ENCODE data around the gene TMX3.

Gene TMX3

DNA sequence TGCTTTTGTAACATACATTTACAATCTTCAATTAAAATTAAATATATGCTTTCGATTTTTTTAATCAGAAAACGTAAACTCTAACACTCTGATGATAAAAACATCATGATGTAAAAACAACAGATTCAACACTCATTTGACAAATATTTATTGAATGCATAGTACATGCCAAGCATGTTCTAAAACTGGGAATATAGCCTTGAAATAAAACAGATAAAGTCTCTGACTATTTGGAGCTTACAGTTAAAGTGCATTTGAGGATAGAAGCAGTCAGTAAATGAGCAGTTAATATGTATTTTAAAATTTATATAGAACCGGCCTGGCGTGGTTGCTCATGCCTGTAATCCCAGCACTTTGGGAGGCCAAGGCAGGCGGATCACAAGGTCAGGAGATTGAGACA is 47.8 kb downstream of the TMX3 start:
- no peak for TF ChIP-seq NFIC (IDR thresholded peaks at IDR 0.05)
- TF ChIP-seq YY1 (IDR thresholded peaks at IDR 0.05; ENCODE audit: low read depth) = no peak
- TF ChIP-seq, protein P1, sequence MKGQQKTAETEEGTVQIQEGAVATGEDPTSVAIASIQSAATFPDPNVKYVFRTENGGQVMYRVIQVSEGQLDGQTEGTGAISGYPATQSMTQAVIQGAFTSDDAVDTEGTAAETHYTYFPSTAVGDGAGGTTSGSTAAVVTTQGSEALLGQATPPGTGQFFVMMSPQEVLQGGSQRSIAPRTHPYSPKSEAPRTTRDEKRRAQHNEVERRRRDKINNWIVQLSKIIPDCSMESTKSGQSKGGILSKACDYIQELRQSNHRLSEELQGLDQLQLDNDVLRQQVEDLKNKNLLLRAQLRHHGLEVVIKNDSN (IDR thresholded peaks at IDR 0.05) = no peak
- TF ChIP-seq TEAD4 (IDR thresholded peaks at IDR 0.05) = no peak
- no peak for TF ChIP-seq TAF1 (IDR thresholded peaks at IDR 0.05; ENCODE audit: low read depth)
- no peak for TF ChIP-seq ZBTB7A (IDR thresholded peaks at IDR 0.05; ENCODE audit: low read depth)
- no peak for TF ChIP-seq CREB1 (IDR thresholded peaks at IDR 0.05; ENCODE audit: low read depth)
- no peak for TF ChIP-seq EGR1 (IDR thresholded peaks at IDR 0.05)
- no peak for TF ChIP-seq CEBPB (IDR thresholded peaks at IDR 0.05)
- TF ChIP-seq TCF12 (IDR thresholded peaks at IDR 0.05; ENCODE audit: low read depth) = no peak

DNA sequence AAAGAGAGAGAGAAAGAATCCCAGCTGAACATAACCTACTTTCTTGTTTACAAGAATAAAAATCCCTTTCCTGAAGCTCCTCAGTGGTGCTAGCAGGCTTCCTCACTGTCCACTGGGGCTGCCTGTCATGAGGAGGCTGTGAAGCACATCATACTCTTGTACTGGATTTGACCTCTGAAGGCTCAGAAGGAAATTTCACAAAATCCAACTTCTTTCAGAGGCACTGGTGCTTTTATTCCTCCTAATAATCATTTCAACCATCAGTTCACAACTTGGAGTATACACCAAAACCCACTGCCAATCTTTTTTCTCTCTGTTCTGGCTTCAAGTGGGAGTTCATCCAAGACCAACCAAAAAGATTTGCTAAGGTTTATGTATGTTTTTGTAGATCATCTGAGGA is 48.5 kb downstream of the TMX3 start:
- TF ChIP-seq CREB1 (IDR thresholded peaks at IDR 0.05; ENCODE audit: low read depth) (no peak), TEAD4 (IDR thresholded peaks at IDR 0.05) (no peak)
- TF ChIP-seq, protein P1 (IDR thresholded peaks at IDR 0.05) = no peak

DNA sequence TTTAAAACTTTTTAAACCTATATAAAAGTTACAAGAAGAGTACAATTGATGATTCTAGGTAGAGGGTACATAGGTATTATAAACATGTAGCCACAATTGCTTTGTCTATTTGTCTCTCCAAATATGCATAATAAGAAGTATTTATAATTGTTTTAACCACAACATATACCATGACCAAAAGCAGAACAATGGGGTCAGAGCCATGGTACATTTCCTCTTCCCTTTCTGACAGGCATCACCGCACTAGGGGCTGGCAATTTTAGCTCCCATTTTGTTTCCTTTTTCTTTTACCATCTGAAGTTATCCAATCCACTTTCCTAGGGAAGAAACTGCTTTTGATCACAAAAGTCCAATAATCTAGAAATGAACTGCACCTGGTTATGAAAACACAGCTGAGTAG is 49.3 kb downstream of the TMX3 start:
- TF ChIP-seq TEAD4 (IDR thresholded peaks at IDR 0.05) (no peak), TAF1 (IDR thresholded peaks at IDR 0.05; ENCODE audit: low read depth) (no peak), TCF12 (IDR thresholded peaks at IDR 0.05; ENCODE audit: low read depth) (no peak), RAD21 (IDR thresholded peaks at IDR 0.05; ENCODE audit: low read depth) (no peak), CEBPB (IDR thresholded peaks at IDR 0.05) (no peak), YY1 (IDR thresholded peaks at IDR 0.05; ENCODE audit: low read depth) (no peak), ZBTB7A (IDR thresholded peaks at IDR 0.05; ENCODE audit: low read depth) (no peak), NFIC (IDR thresholded peaks at IDR 0.05) (no peak), EGR1 (IDR thresholded peaks at IDR 0.05) (no peak), EP300 (IDR thresholded peaks at IDR 0.05; ENCODE audit: borderline replicate concordance) (no peak), CREB1 (IDR thresholded peaks at IDR 0.05; ENCODE audit: low read depth) (no peak), FOXM1 (IDR thresholded peaks at IDR 0.05; ENCODE audit: borderline replicate concordance, low read depth) (no peak)
- TF ChIP-seq, protein P1 (IDR thresholded peaks at IDR 0.05) = no peak
- TF ChIP-seq, protein P2, sequence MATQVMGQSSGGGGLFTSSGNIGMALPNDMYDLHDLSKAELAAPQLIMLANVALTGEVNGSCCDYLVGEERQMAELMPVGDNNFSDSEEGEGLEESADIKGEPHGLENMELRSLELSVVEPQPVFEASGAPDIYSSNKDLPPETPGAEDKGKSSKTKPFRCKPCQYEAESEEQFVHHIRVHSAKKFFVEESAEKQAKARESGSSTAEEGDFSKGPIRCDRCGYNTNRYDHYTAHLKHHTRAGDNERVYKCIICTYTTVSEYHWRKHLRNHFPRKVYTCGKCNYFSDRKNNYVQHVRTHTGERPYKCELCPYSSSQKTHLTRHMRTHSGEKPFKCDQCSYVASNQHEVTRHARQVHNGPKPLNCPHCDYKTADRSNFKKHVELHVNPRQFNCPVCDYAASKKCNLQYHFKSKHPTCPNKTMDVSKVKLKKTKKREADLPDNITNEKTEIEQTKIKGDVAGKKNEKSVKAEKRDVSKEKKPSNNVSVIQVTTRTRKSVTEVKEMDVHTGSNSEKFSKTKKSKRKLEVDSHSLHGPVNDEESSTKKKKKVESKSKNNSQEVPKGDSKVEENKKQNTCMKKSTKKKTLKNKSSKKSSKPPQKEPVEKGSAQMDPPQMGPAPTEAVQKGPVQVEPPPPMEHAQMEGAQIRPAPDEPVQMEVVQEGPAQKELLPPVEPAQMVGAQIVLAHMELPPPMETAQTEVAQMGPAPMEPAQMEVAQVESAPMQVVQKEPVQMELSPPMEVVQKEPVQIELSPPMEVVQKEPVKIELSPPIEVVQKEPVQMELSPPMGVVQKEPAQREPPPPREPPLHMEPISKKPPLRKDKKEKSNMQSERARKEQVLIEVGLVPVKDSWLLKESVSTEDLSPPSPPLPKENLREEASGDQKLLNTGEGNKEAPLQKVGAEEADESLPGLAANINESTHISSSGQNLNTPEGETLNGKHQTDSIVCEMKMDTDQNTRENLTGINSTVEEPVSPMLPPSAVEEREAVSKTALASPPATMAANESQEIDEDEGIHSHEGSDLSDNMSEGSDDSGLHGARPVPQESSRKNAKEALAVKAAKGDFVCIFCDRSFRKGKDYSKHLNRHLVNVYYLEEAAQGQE (IDR thresholded peaks at IDR 0.05; ENCODE audit: low read depth) = no peak
- TF ChIP-seq, protein P3, sequence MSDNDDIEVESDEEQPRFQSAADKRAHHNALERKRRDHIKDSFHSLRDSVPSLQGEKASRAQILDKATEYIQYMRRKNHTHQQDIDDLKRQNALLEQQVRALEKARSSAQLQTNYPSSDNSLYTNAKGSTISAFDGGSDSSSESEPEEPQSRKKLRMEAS (IDR thresholded peaks at IDR 0.05) = no peak

DNA sequence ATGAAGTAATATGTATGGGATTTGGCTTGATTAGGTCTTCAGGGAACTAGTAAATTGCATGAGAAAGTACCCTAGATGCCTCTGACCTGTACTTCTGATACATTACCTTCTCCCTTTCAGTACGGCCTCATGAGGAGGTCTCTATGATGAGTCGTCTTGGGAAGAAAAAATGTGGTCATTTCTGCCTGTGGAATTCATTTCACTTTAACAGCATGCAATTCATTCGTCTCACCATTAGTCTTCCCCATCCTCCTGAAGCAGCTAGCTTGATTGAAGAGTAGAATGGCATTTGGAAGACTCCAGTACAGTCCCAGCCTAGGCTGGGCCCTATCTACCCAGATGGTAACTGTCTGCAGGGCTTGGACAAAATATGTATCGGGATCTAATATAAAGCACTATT is 52.2 kb downstream of the TMX3 start:
- TF ChIP-seq TEAD4 (IDR thresholded peaks at IDR 0.05) (no peak), NFIC (IDR thresholded peaks at IDR 0.05) (no peak), EGR1 (IDR thresholded peaks at IDR 0.05) (no peak), ZBTB7A (IDR thresholded peaks at IDR 0.05; ENCODE audit: low read depth) (no peak), CEBPB (IDR thresholded peaks at IDR 0.05) (no peak), RAD21 (IDR thresholded peaks at IDR 0.05; ENCODE audit: low read depth) (no peak), FOXM1 (IDR thresholded peaks at IDR 0.05; ENCODE audit: borderline replicate concordance, low read depth) (no peak), TAF1 (IDR thresholded peaks at IDR 0.05; ENCODE audit: low read depth) (no peak), YY1 (IDR thresholded peaks at IDR 0.05; ENCODE audit: low read depth) (no peak), CREB1 (IDR thresholded peaks at IDR 0.05; ENCODE audit: low read depth) (no peak), TCF12 (IDR thresholded peaks at IDR 0.05; ENCODE audit: low read depth) (no peak), EP300 (IDR thresholded peaks at IDR 0.05; ENCODE audit: borderline replicate concordance) (no peak)
- TF ChIP-seq, protein P3 (IDR thresholded peaks at IDR 0.05) = no peak
- TF ChIP-seq, protein P2 (IDR thresholded peaks at IDR 0.05; ENCODE audit: low read depth) = no peak
- TF ChIP-seq, protein P1 (IDR thresholded peaks at IDR 0.05) = no peak

DNA sequence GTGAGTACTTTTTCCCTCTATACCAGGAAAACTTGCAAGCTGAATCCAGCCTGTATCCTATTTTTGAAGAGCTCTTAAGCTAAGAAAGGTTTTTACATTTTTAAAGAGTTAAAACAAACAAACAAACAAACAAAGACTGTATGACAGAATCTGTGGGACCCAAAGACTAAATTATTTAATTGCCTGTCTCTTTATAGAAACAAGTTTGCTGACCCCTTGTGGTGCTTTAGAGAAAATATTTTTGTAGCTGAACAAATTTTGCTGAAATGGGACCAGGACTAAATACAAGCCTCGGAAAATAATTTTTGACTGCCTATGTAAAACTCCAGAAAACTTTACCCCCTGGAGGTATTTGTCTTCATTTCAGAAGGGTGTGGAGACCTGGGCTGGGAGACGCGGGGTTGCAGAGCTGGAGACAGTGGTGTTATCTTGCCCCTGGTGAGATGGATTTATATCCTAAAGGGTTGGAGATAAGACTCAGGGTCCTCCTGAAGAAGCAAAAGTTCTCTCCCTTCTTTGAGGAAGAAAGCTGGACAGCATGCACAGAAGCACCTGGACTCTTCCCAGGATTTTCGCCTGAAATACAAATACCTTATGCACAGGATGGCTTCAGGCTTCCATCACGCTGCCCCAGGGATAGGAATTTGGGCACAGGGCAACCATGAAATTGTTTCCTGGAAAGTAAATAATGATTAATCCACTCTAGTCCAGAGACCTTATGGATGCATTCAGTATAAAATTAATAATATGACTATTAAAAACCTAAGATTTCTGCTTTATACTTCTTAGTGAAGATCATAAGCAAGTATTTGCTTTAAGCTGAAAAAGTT is 54.3 kb downstream of the TMX3 start:
- TF ChIP-seq CREB1 (IDR thresholded peaks at IDR 0.05; ENCODE audit: low read depth) = no peak
- TF ChIP-seq, protein P3 (IDR thresholded peaks at IDR 0.05) = no peak
- TF ChIP-seq YY1 (IDR thresholded peaks at IDR 0.05; ENCODE audit: low read depth) = no peak
- TF ChIP-seq RAD21 (IDR thresholded peaks at IDR 0.05; ENCODE audit: low read depth) = peak; percentile 55

All from Ishikawa (cell line).